ENCODE data around the gene CATSPERD.
A peak's percentile ranks its signal among the peaks of the same experiment; 100 is the strongest.

CATSPERD gene

DNA sequence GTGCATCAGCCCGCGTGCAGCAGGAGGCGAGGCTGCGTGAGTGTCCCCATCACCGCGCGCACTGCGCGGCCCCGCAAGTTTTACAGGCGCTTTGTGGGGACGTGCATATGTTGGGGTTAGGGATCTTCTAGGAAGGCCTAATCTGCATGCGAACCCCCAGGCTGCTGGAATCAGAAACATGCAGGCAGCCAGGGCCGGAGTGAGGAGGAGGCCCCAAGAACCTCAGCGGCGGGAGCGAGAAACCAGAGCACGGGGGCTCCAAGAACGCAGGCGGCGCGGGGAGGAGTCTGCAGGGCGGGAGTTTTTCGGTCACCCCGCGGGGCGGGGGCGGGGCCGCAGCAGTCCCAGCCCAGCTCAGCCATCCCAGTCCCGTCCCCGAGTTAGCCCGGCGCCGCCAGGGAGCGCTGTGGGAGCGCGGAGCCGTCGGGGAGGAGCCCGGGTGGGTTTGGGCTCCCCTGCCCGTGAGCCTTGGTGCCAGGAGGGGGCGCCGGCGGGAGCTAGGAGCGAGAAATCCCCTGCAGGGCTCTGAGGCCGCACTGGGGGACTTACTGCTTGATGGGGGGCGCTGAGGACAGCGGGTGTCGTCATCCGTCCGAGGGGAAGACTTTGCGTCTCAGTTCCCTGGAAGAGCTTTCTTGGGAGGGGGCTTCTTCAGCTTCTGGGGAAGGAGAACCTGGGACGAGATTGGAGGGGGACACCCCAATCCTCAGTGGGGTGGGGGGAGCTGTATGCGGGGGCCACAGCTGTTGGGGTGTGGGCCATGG lies 83.5 kb downstream of the CATSPERD start:
- peak; percentile 68 to 70 for DNase-seq (ENCODE audit: low read depth in 2 of 2)

DNA sequence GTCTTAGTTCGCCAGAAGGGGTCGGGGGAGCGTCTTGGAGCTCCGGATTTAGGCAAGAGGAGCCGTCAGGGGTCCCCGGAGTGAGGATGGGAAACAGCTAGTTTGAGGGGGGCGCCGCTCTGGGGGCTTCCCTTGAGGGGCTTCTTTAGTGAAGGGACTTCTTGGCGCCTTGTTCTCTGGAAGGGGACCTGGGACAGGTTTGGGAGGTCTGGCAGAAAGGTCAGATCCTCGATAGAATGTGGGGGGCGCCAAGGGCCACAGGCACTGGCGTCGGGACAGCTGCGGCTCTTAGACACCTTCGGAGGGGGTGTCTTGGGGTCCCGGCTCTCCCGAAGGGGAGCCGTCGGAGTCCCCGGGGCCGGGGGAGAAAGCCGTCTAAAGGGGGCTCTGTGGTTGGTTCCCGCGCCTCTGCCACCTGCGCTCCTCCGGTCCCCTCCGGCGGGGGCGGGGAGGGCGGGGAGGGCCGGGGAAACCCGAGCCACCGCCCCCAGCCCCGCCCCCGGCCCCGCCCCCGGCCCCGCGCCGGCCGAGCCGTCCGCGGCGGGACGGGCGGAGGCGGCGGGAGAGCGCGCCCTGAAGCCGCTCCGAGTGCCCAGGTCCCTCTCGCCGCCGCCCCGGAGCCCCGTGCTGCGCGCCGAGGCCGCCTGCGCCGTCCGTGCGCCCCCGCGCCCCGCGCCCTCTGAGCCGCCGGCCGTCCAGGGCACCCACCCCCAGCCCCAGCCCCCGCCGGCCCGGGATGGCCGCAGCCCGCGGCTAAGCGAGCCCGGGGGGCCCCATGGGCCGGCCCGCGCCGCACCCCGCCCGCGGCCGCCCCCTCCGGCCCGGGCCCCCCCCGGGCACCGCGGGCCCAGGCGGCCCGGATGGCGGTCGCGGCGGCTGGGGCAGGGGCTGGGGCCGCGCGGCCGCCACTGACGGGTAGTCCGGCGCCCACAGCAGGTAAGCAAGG lies 84.4 kb downstream of the CATSPERD start, which contains the start of gene NRTN:
Gene NRTN (plus strand): TSS at position 552 of the 946 bp plus-strand sequence. CDS start 19,099 bp downstream, outside the sequence.
- no peak for DNase-seq (ENCODE audit: low read depth in 2 of 2)

DNA sequence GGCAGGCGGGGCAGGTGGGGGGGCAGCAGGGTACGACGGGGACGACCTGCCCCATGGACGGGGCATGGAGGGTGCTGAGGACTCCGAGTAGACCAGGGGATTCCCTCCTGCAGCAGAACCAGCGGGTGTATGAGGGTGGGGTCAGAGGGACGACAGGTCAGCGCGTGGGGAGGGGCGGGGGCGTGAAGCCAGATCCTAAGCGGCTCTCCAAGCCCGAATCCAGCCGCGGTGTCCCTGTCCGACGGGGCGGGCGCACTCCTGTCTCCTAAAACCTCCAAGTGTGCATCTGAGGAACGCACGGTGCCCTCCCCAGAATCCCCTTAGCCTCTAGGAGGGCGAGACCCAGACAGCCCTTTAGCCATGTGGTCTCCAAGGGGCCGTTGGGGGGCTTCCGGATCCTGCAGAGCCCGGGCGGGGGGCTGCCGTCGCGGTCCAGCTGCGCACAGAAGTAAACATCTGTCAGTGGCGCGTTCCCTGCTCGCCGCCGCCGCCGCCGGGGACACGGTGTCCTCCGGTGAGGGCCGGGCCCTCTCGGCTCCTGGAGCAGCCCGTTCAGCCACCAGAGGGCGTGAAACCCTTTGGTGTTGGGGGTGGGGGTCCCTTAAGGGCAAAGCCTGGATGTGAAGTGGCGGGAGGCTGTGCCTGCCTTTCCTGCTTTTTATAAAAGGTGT lies 85.2 kb downstream of the CATSPERD start:
- DNase-seq (ENCODE audit: low read depth in 2 of 2), result no peak

DNA sequence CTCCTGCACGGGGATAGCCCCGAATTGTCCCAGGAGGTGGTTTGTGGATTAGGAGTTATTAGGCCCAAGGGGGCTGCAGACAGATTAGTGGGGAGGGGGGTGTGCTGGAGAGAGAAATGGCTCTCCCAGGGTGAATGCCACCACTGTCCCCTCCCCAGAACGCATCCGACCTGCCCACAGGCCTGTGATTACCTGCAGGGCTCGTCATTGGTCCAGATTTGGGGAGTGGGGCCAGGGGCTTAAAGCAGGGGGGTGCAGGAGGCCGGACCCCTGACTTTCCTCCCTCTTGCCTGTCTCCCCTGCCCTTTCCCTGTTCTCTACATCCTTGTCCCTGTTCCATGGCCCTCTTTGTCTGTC lies 85.7 kb downstream of the CATSPERD start:
- no peak for DNase-seq (ENCODE audit: low read depth in 2 of 2)

DNA sequence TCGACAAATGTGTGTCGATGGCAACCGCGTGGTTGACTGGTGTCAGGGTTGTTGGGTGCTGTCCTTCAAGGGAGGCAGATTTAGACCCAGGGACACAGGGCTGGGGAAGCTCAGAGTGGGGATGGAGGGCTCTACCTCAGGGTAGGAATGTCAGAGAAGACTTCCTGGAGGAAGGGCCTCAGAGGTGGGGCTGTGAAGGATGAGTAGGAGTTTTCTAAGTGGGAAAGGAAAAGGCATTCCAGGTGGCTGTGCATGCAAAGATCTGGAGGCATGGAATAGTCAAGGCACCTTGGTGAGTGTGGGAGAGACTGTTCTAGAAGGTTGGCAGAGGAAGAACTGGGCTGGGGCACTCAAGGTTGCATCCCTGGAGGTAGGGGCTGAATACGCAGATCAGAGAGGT lies 86.5 kb downstream of the CATSPERD start:
- no peak for DNase-seq (ENCODE audit: low read depth in 2 of 2)

DNA sequence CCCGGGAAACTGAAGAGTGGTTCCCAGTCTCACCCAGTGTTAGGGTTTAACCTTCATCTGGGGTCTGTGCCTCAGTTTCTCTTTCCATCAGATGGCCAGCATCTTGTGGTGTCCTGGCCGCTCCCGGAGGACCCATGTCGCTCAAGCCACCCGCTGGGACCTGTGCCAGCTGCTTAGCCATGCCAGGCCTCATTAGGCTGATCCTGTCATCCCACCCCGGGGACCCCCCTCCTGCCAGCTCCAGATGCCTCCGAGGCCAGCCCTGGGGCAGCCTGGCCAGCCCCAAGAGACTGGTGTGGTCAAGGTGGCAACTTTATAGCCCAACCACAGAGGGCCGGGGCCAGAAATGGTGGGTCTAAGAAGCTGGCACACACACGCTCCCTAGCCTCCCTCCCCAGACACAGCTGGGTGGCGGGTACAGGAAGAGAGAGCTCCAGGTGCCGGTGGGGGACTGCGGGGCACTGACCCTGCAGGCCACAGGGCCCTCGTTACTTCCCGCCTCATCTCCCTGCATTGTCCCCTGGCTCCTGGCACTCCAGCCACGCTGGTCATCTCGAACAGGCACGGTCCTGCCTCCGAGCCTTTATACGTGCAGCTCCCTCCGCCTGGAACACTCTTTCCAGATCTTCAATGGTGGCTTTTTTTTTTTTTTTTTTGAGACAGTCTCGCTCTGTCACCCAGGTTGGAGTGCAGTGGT lies 87.8 kb downstream of the CATSPERD start:
- DNase-seq (ENCODE audit: low read depth in 2 of 2), result no peak

DNA sequence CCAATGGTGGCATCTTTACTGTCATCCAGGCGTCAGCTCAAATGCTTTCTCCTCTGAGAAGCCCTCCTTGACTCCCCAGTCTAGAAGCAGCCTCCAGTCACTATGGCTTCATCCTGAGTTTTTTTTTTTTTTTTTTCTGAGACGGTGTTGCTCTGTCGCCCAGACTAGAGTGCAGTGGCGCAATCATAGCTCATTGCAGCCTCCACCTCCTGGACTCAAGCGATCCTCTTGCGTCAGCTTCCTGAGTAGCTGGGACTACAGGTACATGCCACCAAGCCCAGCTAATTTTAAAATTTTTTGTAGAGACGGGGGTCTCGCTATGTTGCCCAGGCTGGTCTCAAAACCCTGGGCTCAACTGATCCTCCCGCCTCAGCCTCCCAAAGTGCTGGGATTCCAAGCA lies 88.6 kb downstream of the CATSPERD start:
- DNase-seq (ENCODE audit: low read depth in 2 of 2), result no peak

DNA sequence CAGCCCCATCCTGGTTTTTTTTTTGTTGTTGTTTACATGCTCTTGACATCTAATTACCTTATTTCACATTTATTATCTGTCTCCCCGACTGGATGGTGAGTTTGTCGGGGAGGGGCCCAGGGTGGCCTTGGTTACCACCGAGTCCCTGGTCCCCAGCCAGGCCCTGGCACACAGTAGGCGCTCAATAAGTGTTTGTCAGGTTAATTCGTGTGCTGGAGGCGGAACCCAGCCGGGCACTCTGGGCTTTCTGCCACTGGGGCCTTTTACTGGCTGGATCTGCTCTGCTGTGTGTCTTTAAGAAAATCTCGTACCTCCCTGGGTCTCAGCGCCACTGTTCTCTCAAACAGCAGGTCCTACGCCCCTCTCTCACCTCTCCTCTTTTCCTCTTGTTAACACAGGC lies 89.0 kb downstream of the CATSPERD start:
- DNase-seq (ENCODE audit: low read depth in 2 of 2), result no peak

DNA sequence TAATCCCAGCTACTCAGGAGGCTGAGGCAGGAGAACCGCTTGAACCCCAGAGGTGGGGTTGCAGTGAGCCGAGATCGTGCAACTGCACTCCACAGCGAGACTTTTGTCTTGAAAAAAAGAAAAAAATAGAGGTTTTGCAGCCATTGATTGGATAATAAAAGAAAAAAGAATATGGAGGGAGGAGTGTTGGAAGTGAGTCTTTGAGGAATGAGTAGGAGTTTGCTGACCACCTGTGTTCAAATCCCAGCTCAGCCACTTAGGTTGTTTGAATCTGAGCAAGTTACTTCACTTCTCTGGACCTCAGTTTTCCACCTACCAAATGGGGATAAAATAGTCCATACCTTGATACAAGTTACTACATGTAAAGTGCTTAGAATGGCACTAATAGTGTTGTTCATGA lies 90.7 kb downstream of the CATSPERD start:
- DNase-seq (ENCODE audit: low read depth in 2 of 2), result no peak

DNA sequence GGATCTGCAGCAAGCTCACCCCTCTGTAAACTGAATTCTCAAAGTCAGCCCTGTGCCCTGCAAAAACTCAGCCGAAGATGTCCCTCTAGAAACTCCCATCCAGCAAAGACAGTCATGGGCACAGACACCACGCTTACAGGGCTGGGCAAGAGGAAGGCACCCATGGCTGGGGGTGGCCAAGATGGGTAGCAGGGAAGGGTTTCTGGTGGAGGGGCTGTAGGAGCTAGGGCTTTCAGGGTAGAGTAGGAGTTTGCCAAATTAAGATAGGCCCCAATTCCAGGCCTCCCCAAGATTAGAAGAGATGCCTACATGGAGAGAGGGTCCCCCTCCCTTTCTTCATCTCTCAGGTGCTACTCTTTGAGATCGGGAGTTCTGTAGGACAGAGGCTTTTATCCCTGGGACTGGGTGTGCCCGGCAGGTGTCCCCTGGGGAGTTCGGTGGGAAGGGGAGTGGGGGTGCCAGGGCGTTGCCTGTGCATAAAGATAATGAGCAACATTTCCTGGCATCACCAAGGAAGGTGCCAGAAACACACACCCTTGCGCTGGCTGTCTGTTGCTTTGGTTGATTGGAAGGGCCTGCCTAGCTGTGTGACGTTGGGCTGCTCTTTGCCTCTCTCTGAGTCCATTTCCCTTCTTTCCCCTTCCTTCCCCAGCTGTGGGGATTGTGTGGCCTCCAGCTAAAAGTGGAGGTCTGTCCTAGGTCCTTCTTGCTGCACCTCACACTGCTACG lies 93.8 kb downstream of the CATSPERD start:
- DNase-seq (ENCODE audit: low read depth in 2 of 2), result no peak

DNA sequence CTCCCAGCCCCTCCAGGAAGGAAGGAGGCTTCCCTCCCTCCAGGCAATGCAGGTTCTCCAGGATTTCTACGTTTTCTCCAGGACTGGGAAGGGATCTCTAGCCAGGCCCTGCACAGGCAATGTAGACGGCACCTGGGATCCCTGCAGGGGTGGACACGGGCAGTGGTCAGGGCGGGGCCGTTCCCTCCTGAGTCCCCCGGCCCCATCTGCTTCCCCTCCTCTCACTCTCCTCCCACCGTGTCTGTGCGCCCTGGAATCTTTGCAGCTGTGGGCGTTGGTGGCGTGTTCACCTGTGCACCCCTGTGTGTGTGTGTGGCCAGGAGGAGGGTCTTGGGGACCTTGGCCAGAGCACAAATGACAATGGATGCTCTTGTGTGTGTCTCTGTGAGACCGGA lies 94.4 kb downstream of the CATSPERD start:
- DNase-seq (ENCODE audit: low read depth in 2 of 2), result no peak

DNA sequence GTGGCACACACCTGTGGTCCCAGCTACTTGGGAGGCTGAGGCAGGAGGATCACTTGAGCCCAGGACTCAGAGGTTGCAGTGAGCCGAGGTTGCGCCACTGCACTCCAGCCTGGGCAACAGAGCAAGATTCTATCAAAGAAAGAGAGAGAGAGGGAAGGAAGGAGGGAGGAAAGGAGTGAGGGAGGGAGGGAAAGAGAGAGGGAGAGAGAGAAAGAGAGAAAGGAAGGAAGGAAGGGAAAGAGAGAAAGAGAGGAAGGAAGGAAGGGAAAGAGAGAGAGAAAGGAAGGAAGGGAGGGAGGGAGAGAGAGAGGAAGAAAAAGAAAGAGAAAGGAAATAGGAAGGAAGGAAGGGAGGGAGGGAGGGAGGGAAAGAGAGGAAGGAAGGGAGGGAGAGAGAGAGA lies 96.8 kb downstream of the CATSPERD start:
- no peak for DNase-seq (ENCODE audit: low read depth in 2 of 2)

DNA sequence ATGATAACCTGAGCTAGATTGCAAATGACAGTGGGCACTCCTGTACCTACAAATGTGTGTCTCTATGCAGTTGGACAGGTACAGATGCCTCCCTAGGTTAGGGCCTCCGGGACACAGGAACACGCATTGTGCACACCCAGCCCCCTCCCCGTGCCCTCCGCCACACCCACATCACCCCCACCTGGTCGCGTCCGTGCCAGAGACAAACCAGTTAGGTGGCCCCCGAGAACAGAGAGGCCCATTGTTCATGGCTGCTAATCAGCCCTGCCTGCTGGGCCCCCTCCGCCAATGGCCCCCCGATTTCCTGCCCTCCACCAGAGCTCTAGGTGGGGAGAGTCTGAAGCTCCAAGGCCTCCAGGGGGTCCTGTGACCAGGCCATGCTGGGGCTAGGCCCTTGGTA lies 98.2 kb downstream of the CATSPERD start:
- DNase-seq (ENCODE audit: low read depth in 2 of 2), result no peak

DNA sequence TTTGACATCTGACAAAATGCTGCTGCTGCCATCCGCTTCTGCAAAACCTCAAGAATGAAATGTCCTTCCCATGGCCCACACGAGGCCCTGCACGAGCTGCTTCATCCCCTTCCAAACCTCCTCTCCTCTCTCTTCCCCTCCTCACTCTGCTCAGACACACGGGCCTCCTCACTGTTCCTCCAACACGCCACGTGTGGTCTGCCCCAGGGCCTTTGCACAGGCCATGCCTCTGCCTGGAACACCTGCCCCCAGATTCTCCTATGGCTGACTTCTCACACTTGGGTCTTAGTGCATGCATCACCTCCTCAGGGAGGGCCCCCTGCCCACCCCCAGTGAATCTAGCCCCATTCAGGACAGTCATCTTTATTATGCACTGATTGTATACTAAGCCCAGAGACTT lies 100.3 kb downstream of the CATSPERD start:
- no peak for DNase-seq (ENCODE audit: low read depth in 2 of 2)

DNA sequence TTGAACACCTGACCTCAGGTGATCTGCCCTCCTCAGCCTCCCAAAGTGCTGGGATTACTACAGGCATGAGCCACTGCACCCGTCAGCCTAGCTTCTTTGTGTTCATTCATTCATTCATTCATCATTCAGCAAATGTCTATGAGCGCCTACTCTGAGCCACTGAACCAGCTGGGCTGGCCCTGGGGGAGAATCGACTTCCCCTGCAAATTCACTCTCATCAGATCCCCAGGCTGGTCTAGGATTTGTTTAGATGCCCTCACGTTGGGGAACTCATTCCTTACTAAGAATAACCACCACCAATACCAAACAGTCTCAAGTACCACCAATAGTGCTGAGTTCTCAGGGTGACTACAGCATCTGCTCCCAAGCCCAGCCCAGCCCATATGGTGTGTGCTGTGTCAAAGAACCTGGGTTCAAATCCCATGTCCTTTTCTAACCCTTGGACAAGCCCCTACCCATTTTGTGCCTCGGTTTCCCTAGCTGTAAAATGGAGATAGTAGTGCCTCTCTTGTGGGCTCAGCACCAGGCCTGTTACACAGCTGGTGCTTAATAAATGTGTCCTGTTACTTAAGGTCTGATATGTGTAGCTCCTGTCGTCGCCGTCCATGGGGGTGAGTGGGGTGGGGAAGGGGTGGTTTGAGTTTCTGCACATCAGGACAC lies 101.2 kb downstream of the CATSPERD start:
- no peak for DNase-seq (ENCODE audit: low read depth in 2 of 2)

DNA sequence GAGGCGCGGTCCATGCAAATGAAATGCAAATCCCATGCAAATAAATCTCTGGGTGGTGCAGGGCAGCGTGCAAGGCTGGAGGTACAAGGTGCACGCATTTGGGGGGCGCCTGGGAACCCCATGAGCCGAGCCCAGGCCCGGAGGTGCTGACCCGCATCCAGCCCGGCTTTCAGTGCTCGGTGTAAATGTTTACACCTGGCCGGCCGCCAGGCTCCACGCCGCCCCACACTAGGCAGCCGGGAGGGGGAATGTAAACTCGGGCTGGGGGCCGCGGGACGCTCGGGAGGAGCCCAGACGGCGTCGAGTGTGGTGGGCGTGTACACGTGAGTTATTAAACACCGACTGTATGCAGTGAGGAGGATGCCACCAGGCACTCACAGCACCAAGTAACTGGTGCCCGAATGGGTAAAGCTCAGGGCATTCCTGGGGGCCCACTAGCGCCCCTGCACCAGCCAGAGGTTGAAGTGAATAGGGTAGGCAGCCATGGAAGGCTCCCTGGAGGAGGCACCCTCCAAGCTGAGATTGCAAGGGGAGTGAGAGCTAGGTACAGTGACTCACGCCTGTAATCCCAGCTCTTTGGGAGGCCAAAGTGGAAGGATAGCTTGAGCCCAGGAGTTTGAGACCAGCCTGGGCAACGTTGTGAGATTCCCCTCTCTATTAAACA lies 101.9 kb downstream of the CATSPERD start:
- no peak for DNase-seq (ENCODE audit: low read depth in 2 of 2)

DNA sequence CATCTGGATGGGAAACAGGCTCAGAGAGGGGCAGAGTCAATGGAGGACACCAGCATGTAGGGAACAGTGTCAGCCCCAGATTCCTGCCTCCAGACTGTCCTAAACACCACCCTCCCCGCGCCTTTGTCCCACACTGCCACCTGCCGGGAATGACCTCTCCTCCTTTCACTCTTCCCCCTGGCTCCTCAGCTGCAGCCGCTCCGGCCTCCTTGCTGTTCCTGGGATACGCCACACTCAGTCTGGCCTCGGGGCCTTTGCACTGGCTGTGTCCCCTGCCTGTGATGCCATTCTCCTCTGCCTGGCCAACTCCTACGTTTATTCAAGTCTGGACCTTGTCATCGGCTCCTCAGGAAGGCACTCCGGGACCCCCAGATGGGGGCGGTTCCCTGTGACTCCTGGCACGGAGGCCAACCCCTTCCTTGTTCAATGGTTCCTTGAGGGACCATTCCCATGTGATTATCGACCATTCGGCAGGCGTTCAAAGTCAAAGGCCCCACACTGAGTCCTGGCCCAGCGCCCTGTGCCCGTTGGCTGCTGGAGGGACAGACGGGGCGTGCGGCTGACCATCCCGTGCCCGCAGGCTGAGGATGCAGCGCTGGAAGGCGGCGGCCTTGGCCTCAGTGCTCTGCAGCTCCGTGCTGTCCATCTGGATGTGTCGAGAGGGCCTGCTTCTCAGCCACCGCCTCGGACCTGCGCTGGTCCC lies 103.3 kb downstream of the CATSPERD start:
- DNase-seq (ENCODE audit: low read depth in 2 of 2), result no peak

DNA sequence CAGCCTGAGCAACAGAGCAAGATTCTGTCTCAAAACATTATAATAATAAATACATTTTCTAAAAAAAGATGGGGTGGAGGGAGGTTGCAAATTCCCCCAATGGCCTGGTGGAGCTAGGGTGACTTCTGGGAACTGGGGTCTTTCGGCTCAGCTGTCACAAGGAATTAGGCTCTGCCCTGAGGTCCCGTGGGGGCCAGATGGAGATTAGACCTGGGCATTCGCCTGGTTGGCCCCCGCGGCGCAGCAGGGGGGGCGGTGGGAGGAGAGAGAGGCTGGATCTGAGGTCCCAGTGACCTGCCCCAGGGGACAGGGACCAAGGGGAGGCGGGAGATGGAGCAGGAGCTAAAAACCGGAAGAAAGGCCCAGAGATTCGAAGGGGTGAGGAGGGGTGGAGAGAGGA lies 104.3 kb downstream of the CATSPERD start:
- no peak for DNase-seq (ENCODE audit: low read depth in 2 of 2)

DNA sequence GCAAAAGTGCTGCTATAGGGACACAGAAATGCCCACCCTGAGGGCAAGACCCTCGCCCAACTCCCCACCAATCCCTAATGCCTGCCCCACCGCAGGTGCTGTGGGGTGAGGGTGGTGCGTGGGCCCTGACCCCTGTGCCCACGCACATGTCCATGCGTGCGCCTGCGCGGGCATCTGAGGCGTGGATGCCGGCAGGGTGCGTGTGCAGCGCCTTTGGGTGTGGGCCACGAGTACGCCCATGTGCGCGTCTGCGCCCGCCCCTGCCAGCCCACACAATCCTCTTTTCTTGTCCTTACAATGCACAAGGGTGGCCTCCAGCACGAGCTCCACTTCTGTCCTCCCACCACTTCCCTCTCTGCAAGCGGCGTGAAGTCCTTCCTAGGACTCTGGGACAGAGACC lies 104.7 kb downstream of the CATSPERD start:
- no peak for DNase-seq (ENCODE audit: low read depth in 2 of 2)

Data from fibroblast of skin of left quadriceps (primary cell).